HepG2 (cell line): ENCODE results near the gene GSTK1. TPM values are rescaled to one million over a fixed set of nuclear protein-coding genes. Genes with fewer than 3 reads are reported as not detected.

Source experiments
- ATAC-seq: fragments of 200-7000 bp; cut with Tn5 transposase; 3 replicates; pipeline ENCODE4 v1.9.1; 2020; ENCODE audit warnings: mild to moderate bottlenecking, moderate library complexity
- BruUV-seq: library from RNA; stranded (reverse); fragments of 400-500 nt; replicated peaks from 2 replicates; lab custom pipeline; 2021; lab: Mats Ljungman, UMichigan
- CTCF ChIA-PET: fragments of 300-600 bp; formaldehyde crosslinking; extraction: SDS; loops from one replicate; lab custom pipeline; 2021; ENCODE audit warnings: low total read pairs, inconsistent platforms, low intra/inter-chr PET ratio; lab: Yijun Ruan, JAX
- POLR2A ChIA-PET: fragments of 350-600 bp; sonication (Branson Sonifier 250); formaldehyde crosslinking; loops from one replicate; lab custom pipeline; 2020; ENCODE audit warnings: antibody characterized with exemption, inconsistent platforms; lab: Yijun Ruan, JAX
- DNase-seq: peaks from one replicate; pipeline ENCODE4 v3.0.0-alpha.2; 2015; ENCODE audit warnings: low spot score
- FAIRE-seq: peaks from 3 replicates; lab custom pipeline; 2011; peaks lifted over from hg19 to GRCh38; lab: Jason Lieb, UNC
- H2AFZ ChIP-seq: one replicate; pipeline ENCODE4 v1.6.1; 2011; ENCODE audit warnings: low read length, inconsistent platforms
- H3K27ac ChIP-seq: fragments of 300-600 bp; 3 replicates; pipeline ENCODE4 v1.8.0; 2011; ENCODE audit warnings: mixed run types, mild to moderate bottlenecking, mixed read lengths, low read length, inconsistent platforms; ENCODE audit not compliant: insufficient read depth; ENCODE audit errors: extremely low read length
- H3K27me3 ChIP-seq, 2 experiments: fragments of 200-600 bp in 1 of 2; 2 replicates in 1 of 2; 3 replicates in 1 of 2; pipeline versions ENCODE4 v1.6.0 to v1.8.0; 2011; ENCODE audit warnings: low read length in 2 of 2, mild to moderate bottlenecking in 2 of 2, moderate library complexity in 2 of 2, inconsistent platforms in 1 of 2; ENCODE audit not compliant: insufficient read depth in 2 of 2, control insufficient read depth in 1 of 2
- H3K36me3 ChIP-seq, 2 experiments: fragments of 200-600 bp in 1 of 2; replicated peaks in 1 of 2; 2 replicates in 1 of 2; 3 replicates in 1 of 2; pipeline versions ENCODE4 v1.5.1 to v1.8.0; 2011; ENCODE audit warnings: low read length in 2 of 2, inconsistent platforms in 1 of 2; ENCODE audit not compliant: insufficient read depth in 2 of 2, control insufficient read depth in 1 of 2
- H3K4me1 ChIP-seq: 2 replicates; pipeline ENCODE4 v1.5.1; 2012; ENCODE audit warnings: low read length, inconsistent platforms; ENCODE audit not compliant: insufficient read depth
- H3K4me2 ChIP-seq: 2 replicates; pipeline ENCODE4 v1.6.0; 2011; ENCODE audit warnings: low read depth, low read length, inconsistent platforms
- H3K4me3 ChIP-seq, 3 experiments: fragments of 200-600 bp in 1 of 3; sonication (generic), shearing (Covaris generic) in 1 of 3; replicated peaks in 1 of 3; 2 replicates each; pipeline ENCODE4 v1.5.1; 2011 to 2016; ENCODE audit warnings: low read length in 3 of 3, inconsistent platforms in 2 of 3, low read depth in 2 of 3, mild to moderate bottlenecking in 2 of 3, control low read depth in 1 of 3, mixed read lengths in 1 of 3; ENCODE audit not compliant: insufficient read depth in 1 of 3
- H3K79me2 ChIP-seq: one replicate; pipeline ENCODE4 v1.6.1; 2011; ENCODE audit warnings: low read length, inconsistent platforms; ENCODE audit not compliant: insufficient read depth
- H3K9ac ChIP-seq: 2 replicates; pipeline ENCODE4 v1.6.0; 2011; ENCODE audit warnings: mild to moderate bottlenecking, low read depth, low read length, inconsistent platforms; ENCODE audit not compliant: insufficient read depth
- H3K9me3 ChIP-seq: 2 replicates; pipeline ENCODE4 v1.5.1; 2012; ENCODE audit warnings: mild to moderate bottlenecking, low read length
- H4K20me1 ChIP-seq: 2 replicates; pipeline ENCODE4 v1.6.0; 2011; ENCODE audit warnings: inconsistent platforms, mild to moderate bottlenecking, low read length, moderate library complexity; ENCODE audit not compliant: insufficient read depth
- HNRNPK ChIP-seq: fragments of 200-400 bp; formaldehyde crosslinking; IDR thresholded peaks from 2 replicates; pipeline ENCODE4 v1.6.1; 2018; ENCODE audit warnings: low read length, low read depth, moderate library complexity, mild to moderate bottlenecking; ENCODE audit not compliant: poor library complexity, severe bottlenecking
- HNRNPLL ChIP-seq: fragments of 200-400 bp; formaldehyde crosslinking; IDR thresholded peaks from 2 replicates; pipeline ENCODE4 v1.6.1; 2017; ENCODE audit warnings: mild to moderate bottlenecking, low read depth, low read length; ENCODE audit not compliant: poor library complexity, severe bottlenecking
- JDP2 ChIP-seq: sonication (generic); formaldehyde crosslinking; IDR thresholded peaks from 2 replicates; pipeline ENCODE4 v1.8.1; 2022; ENCODE audit warnings: missing genetic modification reagents, borderline replicate concordance
- KMT2A ChIP-seq: sonication (generic); formaldehyde crosslinking; IDR thresholded peaks from 2 replicates; pipeline ENCODE4 v1.4.0; 2020; ENCODE audit warnings: missing genetic modification reagents
- MTA3 ChIP-seq: sonication (generic); formaldehyde crosslinking; IDR thresholded peaks from 2 replicates; pipeline ENCODE4 v1.4.0; 2020; ENCODE audit warnings: missing genetic modification reagents
- NFIB ChIP-seq: sonication (generic); formaldehyde crosslinking; IDR thresholded peaks from 2 replicates; pipeline ENCODE4 v1.9.0; 2021; ENCODE audit warnings: missing genetic modification reagents, mild to moderate bottlenecking, borderline replicate concordance
- RARG ChIP-seq: sonication (generic); formaldehyde crosslinking; IDR thresholded peaks from 2 replicates; pipeline ENCODE4 v1.4.0; 2020; ENCODE audit warnings: low read depth, mild to moderate bottlenecking, missing genetic modification reagents
- RBAK ChIP-seq: sonication (generic); formaldehyde crosslinking; IDR thresholded peaks from 2 replicates; pipeline ENCODE4 v1.5.1; 2020; ENCODE audit warnings: mild to moderate bottlenecking, missing genetic modification reagents
- ZNF20 ChIP-seq: sonication (generic); formaldehyde crosslinking; IDR thresholded peaks from 2 replicates; pipeline ENCODE4 v1.4.0; 2020; ENCODE audit warnings: mild to moderate bottlenecking, moderate library complexity, missing genetic modification reagents
- WGBS: methylation state at CpG from one replicate; pipeline ENCODE4 v1.1.6; 2017; ENCODE audit warnings: low lambda C conversion rate; 5-methylcytosine and 5-hydroxymethylcytosine counted together
- in situ Hi-C: cut with HindIII; loops from 2 replicates; pipeline ENCODE4 v1.10.0; 2017; ENCODE audit warnings: low pct_unique_long_range_greater_than_20kb; ENCODE audit not compliant: extremely low pct_ligation_motif_present
- intact Hi-C: fragments of 100-400 bp; cut with micrococcal nuclease; formaldehyde crosslinking; loops from one replicate; pipeline ENCODE4 v1.10.0; 2022; ENCODE audit not compliant: unreplicated experiment
- polyA plus RNA-seq, 8 experiments: library from polyadenylated mRNA; depleted of rRNA in 3 of 8; stranded (reverse) in 7 of 8; unstranded in 1 of 8; fragments of >200 nt; fragmentation: Illumina TruSeq in 4 of 8; extraction: Trizol in 4 of 8; gene quantifications; 2 replicates each; pipeline versions ENCODE4 v1.2.1 to v1.2.3, GENCODE V29; 2011 to 2016; ENCODE audit warnings: low read depth in 4 of 8, missing spikeins in 1 of 8, mixed read lengths in 1 of 8; ENCODE audit not compliant: insufficient read depth in 1 of 8
- total RNA-seq, 5 experiments: library from RNA; depleted of rRNA; stranded (reverse); fragments of >200 nt; fragmentation: Illumina TruSeq; extraction: Trizol; gene quantifications; 2 replicates each; pipeline ENCODE4 v1.2.3, GENCODE V29; 2016; ENCODE audit warnings: low read depth in 1 of 5
- TF ChIP-seq, protein P1 (sequence below): sonication (generic); formaldehyde crosslinking; IDR thresholded peaks from 2 replicates; pipeline ENCODE4 v1.8.1; 2023; ENCODE audit warnings: mild to moderate bottlenecking, moderate library complexity, missing genetic modification reagents
- TF ChIP-seq, protein P2 (sequence below): sonication (generic); formaldehyde crosslinking; IDR thresholded peaks from 2 replicates; pipeline ENCODE4 v1.5.0; 2020; ENCODE audit warnings: mild to moderate bottlenecking, missing genetic modification reagents, borderline replicate concordance
- TF ChIP-seq, protein P3 (sequence below): sonication (generic); formaldehyde crosslinking; IDR thresholded peaks from 2 replicates; pipeline ENCODE4 v1.8.1; 2022; ENCODE audit warnings: low read depth, mild to moderate bottlenecking, missing genetic modification reagents
- TF ChIP-seq, protein P4 (sequence below): sonication (generic); formaldehyde crosslinking; IDR thresholded peaks from 2 replicates; pipeline ENCODE4 v1.4.0; 2020; ENCODE audit warnings: missing genetic modification reagents
- TF ChIP-seq, protein P5 (sequence below): sonication (generic); formaldehyde crosslinking; IDR thresholded peaks from 2 replicates; pipeline ENCODE4 v1.4.0; 2020; ENCODE audit warnings: mild to moderate bottlenecking, low read depth, missing genetic modification reagents

The GSTK1 gene
- total and polyA plus RNA-seq, 2 of the 13 experiments (the other 11 are each of a cell fraction or from before 2014, with no cell fraction given) = 64.6 to 92.1 TPM

DNA sequence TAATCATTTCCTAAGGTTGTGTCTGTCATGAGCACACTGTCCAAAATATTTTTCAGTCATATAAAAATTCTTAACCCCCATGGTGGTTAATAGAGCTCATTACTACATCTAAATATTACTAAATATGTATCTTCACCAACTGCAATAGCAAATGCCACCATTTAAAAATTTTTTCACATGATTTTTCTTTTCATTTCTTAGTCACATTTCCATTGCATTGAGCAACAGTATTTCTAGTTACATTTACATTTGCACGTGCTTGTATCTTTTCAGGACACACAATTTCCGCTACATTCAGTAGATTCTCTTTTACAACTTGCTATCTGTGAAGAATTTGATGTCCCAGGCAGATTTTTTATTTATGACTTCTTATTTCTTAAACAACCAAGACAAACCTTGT, 46.6 kb upstream of the GSTK1 start:
- no peaks in the 10 kb centered on the region for H4K20me1 ChIP-seq
- DNase-seq (no peak), ATAC-seq (no peak), FAIRE-seq (no peak)
- POLR2A ChIA-PET = no interaction called here
- H3K27me3 ChIP-seq = 0 out of 5 replicates have a peak, but pooled peaks cover 0 to 3% of the 10 kb centered on the region in 2 experiments
- no peak overlapping the region for H3K4me2 ChIP-seq
- BruUV-seq = no TSS peak
- CTCF ChIA-PET = interaction anchor here (5.3 kb wide), 1 partner anchor 208 kb away, joined by 178 read pairs; no protein-coding TSS in a partner anchor
- 12% methylated on average over 2 of the region's 2 CpGs for WGBS
- H3K27ac ChIP-seq = no peak overlapping the region
- no peaks in the 10 kb centered on the region for H3K4me1 ChIP-seq
- intact Hi-C loops (no loop called here), in situ Hi-C loops (loop anchor here (10.0 kb wide), 1 partner anchor 342 kb away; no protein-coding TSS in a partner anchor)
- no peak overlapping the region for H3K9ac ChIP-seq
- no peaks in the 10 kb centered on the region for H3K79me2 ChIP-seq
- no peak overlapping the region for H2AFZ ChIP-seq
- no peak overlapping the region for H3K4me3 ChIP-seq
- H3K9me3 ChIP-seq = no peaks in the 10 kb centered on the region
- H3K36me3 ChIP-seq = no peaks in the 10 kb centered on the region
- TF ChIP-seq RBAK (CRISPR knock-in tag) (no peak), ZNF20 (CRISPR knock-in tag) (no peak), MTA3 (CRISPR knock-in tag) (no peak), RARG (CRISPR knock-in tag) (no peak), HNRNPK (no peak), KMT2A (CRISPR knock-in tag) (no peak), HNRNPLL (no peak), JDP2 (CRISPR knock-in tag) (no peak), NFIB (CRISPR knock-in tag) (no peak)
- TF ChIP-seq, protein P1, sequence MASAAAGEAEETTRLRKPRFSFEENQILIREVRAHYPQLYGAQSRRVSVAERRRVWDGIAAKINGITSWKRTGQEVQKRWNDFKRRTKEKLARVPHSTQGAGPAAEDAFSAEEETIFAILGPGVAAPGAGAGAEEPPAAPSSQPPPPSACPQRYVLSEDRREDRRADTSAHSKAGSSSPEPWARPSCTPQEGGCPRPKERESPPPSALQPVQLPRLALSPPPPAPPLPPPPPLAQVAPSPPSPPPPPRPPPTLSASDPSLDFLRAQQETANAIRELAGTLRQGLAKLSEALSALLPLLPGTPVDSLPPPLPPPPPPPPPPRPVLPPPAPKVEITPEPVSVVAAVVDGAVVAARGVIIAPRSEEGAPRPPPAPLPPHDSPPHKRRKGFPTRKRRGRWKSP = no peak
- TF ChIP-seq, protein P2, sequence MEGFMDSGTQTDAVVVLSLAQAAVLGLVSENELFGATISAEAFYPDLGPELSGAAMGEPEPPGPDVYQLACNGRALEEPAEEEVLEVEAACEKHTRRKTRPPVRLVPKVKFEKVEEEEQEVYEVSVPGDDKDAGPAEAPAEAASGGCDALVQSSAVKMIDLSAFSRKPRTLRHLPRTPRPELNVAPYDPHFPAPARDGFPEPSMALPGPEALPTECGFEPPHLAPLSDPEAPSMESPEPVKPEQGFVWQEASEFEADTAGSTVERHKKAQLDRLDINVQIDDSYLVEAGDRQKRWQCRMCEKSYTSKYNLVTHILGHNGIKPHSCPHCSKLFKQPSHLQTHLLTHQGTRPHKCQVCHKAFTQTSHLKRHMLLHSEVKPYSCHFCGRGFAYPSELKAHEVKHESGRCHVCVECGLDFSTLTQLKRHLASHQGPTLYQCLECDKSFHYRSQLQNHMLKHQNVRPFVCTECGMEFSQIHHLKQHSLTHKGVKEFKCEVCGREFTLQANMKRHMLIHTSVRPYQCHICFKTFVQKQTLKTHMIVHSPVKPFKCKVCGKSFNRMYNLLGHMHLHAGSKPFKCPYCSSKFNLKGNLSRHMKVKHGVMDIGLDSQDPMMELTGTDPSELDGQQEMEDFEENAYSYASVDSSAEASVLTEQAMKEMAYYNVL = no peak
- TF ChIP-seq, protein P3, sequence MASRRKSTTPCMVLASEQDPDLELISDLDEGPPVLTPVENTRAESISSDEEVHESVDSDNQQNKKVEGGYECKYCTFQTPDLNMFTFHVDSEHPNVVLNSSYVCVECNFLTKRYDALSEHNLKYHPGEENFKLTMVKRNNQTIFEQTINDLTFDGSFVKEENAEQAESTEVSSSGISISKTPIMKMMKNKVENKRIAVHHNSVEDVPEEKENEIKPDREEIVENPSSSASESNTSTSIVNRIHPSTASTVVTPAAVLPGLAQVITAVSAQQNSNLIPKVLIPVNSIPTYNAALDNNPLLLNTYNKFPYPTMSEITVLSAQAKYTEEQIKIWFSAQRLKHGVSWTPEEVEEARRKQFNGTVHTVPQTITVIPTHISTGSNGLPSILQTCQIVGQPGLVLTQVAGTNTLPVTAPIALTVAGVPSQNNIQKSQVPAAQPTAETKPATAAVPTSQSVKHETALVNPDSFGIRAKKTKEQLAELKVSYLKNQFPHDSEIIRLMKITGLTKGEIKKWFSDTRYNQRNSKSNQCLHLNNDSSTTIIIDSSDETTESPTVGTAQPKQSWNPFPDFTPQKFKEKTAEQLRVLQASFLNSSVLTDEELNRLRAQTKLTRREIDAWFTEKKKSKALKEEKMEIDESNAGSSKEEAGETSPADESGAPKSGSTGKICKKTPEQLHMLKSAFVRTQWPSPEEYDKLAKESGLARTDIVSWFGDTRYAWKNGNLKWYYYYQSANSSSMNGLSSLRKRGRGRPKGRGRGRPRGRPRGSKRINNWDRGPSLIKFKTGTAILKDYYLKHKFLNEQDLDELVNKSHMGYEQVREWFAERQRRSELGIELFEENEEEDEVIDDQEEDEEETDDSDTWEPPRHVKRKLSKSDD = no peak
- TF ChIP-seq, protein P4, sequence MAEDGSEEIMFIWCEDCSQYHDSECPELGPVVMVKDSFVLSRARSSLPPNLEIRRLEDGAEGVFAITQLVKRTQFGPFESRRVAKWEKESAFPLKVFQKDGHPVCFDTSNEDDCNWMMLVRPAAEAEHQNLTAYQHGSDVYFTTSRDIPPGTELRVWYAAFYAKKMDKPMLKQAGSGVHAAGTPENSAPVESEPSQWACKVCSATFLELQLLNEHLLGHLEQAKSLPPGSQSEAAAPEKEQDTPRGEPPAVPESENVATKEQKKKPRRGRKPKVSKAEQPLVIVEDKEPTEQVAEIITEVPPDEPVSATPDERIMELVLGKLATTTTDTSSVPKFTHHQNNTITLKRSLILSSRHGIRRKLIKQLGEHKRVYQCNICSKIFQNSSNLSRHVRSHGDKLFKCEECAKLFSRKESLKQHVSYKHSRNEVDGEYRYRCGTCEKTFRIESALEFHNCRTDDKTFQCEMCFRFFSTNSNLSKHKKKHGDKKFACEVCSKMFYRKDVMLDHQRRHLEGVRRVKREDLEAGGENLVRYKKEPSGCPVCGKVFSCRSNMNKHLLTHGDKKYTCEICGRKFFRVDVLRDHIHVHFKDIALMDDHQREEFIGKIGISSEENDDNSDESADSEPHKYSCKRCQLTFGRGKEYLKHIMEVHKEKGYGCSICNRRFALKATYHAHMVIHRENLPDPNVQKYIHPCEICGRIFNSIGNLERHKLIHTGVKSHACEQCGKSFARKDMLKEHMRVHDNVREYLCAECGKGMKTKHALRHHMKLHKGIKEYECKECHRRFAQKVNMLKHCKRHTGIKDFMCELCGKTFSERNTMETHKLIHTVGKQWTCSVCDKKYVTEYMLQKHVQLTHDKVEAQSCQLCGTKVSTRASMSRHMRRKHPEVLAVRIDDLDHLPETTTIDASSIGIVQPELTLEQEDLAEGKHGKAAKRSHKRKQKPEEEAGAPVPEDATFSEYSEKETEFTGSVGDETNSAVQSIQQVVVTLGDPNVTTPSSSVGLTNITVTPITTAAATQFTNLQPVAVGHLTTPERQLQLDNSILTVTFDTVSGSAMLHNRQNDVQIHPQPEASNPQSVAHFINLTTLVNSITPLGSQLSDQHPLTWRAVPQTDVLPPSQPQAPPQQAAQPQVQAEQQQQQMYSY (CRISPR knock-in tag) = no peak
- TF ChIP-seq, protein P5, sequence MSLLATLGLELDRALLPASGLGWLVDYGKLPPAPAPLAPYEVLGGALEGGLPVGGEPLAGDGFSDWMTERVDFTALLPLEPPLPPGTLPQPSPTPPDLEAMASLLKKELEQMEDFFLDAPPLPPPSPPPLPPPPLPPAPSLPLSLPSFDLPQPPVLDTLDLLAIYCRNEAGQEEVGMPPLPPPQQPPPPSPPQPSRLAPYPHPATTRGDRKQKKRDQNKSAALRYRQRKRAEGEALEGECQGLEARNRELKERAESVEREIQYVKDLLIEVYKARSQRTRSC (CRISPR knock-in tag) = no peak
